ENCODE data around the gene G3BP2. TPM values are rescaled to one million over a fixed set of nuclear protein-coding genes. Genes with fewer than 3 reads are reported as not detected.

Gene G3BP2
- total RNA-seq, 1 experiment from 2014 or later: 146 TPM

- intact Hi-C loops (cut with micrococcal nuclease; ENCODE audit: unreplicated experiment) (no loop called here), in situ Hi-C loops (cut with HindIII; ENCODE audit: low pct_unique_long_range_greater_than_20kb, low sequenced_read_pairs) (no loop called here)
- Histone ChIP-seq H3K9me3 (ENCODE audit: control insufficient read depth, insufficient read depth, low read depth, low read length) (no peaks in the 10 kb centered on the region), H3K4me3 (ENCODE audit: low read depth in 2 of 2, low read length in 2 of 2) (no peak overlapping the region), H3K27ac (ENCODE audit: low read length) (no peak overlapping the region), H3K4me1 (ENCODE audit: control insufficient read depth, insufficient read depth, low read length) (no peaks in the 10 kb centered on the region), H3K36me3 (ENCODE audit: control insufficient read depth, insufficient read depth, low read length) (peaks cover 12% of the 10 kb centered on the region; the same call in 1 of the 2 replicates), H3K27me3 (ENCODE audit: control insufficient read depth, insufficient read depth, low read length) (no peaks in the 10 kb centered on the region)
- ATAC-seq (no peak), DNase-seq (ENCODE audit: low read depth, low spot score) (no peak)
- POLR2A ChIA-PET: no interaction called here
- TF ChIP-seq POLR2AphosphoS5 (IDR thresholded peaks at IDR 0.05; ENCODE audit: low read depth, low read length) (no peak), REST (IDR thresholded peaks at IDR 0.05; ENCODE audit: insufficient read depth in 1 of 2, low read depth in 2 of 2, low read length in 1 of 2) (no peak), TCF7L2 (IDR thresholded peaks at IDR 0.05; ENCODE audit: low read depth, low read length) (no peak), CTCF (IDR thresholded peaks at IDR 0.05) (no peak), SIN3A (IDR thresholded peaks at IDR 0.05; ENCODE audit: borderline replicate concordance, insufficient read depth, low read depth, low read length) (no peak)
- CTCF ChIA-PET: no interaction called here
- BruUV-seq (replicated peaks): no TSS peak
These were observed 10.6 kb downstream of the G3BP2 start for GRCh38 chr4:75662626-75663025.

GRCh38 chr4:75660491-75660890 lies 12.7 kb downstream of the G3BP2 start:
- H3K27ac ChIP-seq (ENCODE audit: low read length): no peak overlapping the region
- no peaks in the 10 kb centered on the region for H3K9me3 ChIP-seq (ENCODE audit: control insufficient read depth, insufficient read depth, low read depth, low read length)
- peaks cover 20% of the 10 kb centered on the region for H3K36me3 ChIP-seq (ENCODE audit: control insufficient read depth, insufficient read depth, low read length)
- BruUV-seq (replicated peaks): no TSS peak
- DNase-seq (ENCODE audit: low read depth, low spot score) (no peak), ATAC-seq (no peak)
- ChIA-PET CTCF (no interaction called here), POLR2A (no interaction called here)
- H3K4me3 ChIP-seq (ENCODE audit: low read depth in 2 of 2, low read length in 2 of 2): no peak overlapping the region
- no peak for TF ChIP-seq TCF7L2 (IDR thresholded peaks at IDR 0.05; ENCODE audit: low read depth, low read length)
- TF ChIP-seq REST (IDR thresholded peaks at IDR 0.05; ENCODE audit: insufficient read depth in 1 of 2, low read depth in 2 of 2, low read length in 1 of 2): no peak
- TF ChIP-seq POLR2AphosphoS5 (IDR thresholded peaks at IDR 0.05; ENCODE audit: low read depth, low read length): no peak
- no peak for TF ChIP-seq CTCF (IDR thresholded peaks at IDR 0.05)
- TF ChIP-seq SIN3A (IDR thresholded peaks at IDR 0.05; ENCODE audit: borderline replicate concordance, insufficient read depth, low read depth, low read length): no peak
- no peaks in the 10 kb centered on the region for H3K4me1 ChIP-seq (ENCODE audit: control insufficient read depth, insufficient read depth, low read length)
- intact Hi-C loops (cut with micrococcal nuclease; ENCODE audit: unreplicated experiment) (no loop called here), in situ Hi-C loops (cut with HindIII; ENCODE audit: low pct_unique_long_range_greater_than_20kb, low sequenced_read_pairs) (no loop called here)
- H3K27me3 ChIP-seq (ENCODE audit: control insufficient read depth, insufficient read depth, low read length): no peaks in the 10 kb centered on the region

All from Panc1 (cell line).